Ovary (tissue), 3 donors: ENCODE data around the gene ZNF470.

Experiments
- POLR2A ChIP-seq: fragments of 450-650 bp; IDR thresholded peaks from one replicate; pipeline ENCODE4 v1.6.1; 2017; ENCODE audit warnings: antibody characterized with exemption, mild to moderate bottlenecking, moderate library complexity
- TF ChIP-seq, protein P1 (sequence below), 3 donors: fragments of 450-650 bp in 2 of 3; fragments of 200-600 bp in 1 of 3; IDR thresholded peaks; one replicate each; pipeline versions ENCODE4 v1.5.1 to v1.8.0; 2016 to 2022; ENCODE audit warnings: antibody characterized with exemption in 3 of 3, mild to moderate bottlenecking in 1 of 3
- donor health status: DM: no; HTN: no; CAD: no.

- TF ChIP-seq, protein P1, sequence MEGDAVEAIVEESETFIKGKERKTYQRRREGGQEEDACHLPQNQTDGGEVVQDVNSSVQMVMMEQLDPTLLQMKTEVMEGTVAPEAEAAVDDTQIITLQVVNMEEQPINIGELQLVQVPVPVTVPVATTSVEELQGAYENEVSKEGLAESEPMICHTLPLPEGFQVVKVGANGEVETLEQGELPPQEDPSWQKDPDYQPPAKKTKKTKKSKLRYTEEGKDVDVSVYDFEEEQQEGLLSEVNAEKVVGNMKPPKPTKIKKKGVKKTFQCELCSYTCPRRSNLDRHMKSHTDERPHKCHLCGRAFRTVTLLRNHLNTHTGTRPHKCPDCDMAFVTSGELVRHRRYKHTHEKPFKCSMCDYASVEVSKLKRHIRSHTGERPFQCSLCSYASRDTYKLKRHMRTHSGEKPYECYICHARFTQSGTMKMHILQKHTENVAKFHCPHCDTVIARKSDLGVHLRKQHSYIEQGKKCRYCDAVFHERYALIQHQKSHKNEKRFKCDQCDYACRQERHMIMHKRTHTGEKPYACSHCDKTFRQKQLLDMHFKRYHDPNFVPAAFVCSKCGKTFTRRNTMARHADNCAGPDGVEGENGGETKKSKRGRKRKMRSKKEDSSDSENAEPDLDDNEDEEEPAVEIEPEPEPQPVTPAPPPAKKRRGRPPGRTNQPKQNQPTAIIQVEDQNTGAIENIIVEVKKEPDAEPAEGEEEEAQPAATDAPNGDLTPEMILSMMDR (IDR thresholded peaks at IDR 0.05): no peak
- TF ChIP-seq POLR2A: no peak
Measured at GRCh38 chr19:56625708-56626107, 58.4 kb downstream of the ZNF470 start.
